Measurements from ENCODE around the gene HNRNPLL. TPM values are rescaled to one million over a fixed set of nuclear protein-coding genes. Genes with fewer than 3 reads are reported as not detected.

The HNRNPLL gene
- total RNA-seq, 1 experiment from 2014 or later, result 59.4 TPM

DNA sequence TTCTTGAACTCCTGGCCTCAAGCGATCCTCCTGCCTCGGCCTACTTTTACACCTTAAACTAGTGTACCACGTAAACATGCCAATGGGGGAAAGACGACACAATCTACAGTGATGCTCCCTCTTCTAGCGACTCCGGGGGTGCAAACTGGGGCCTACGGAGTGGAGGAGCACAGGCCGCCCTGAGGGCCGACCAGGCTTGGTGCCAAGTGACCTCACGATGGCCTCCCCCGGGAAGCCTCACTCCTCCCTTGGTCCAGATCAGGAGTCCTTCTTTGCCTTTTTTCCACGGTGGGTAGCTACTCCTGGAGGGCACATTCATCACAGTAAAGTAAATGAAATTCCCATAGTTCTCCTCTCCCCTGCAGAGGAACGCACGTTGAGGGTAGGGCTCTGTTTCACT is 73.5 kb downstream of the HNRNPLL start:
- Mint-ChIP-seq H3K9me3 (ENCODE audit: unreplicated experiment) (no peaks in the 10 kb centered on the region), H3K4me1 (ENCODE audit: low read depth, unreplicated experiment) (peaks cover 6% of the 10 kb centered on the region), H3K4me3 (ENCODE audit: unreplicated experiment) (no peak overlapping the region), H3K36me3 (ENCODE audit: insufficient read depth, unreplicated experiment) (no peaks in the 10 kb centered on the region), H3K27me3 (ENCODE audit: insufficient read depth, unreplicated experiment) (no peaks in the 10 kb centered on the region), H3K27ac (ENCODE audit: unreplicated experiment) (no peak overlapping the region)
- H3K36me3 ChIP-seq (ENCODE audit: control insufficient read depth, insufficient read depth, low read length), result no peaks in the 10 kb centered on the region
- H3K9me3 ChIP-seq, result no peaks in the 10 kb centered on the region
- H3K4me3 ChIP-seq (ENCODE audit: low read depth, low read length), result no peak overlapping the region
- POLR2A ChIA-PET, result no interaction called here
- BruUV-seq (replicated peaks), result no TSS peak
- intact Hi-C loops (cut with micrococcal nuclease; ENCODE audit: unreplicated experiment), result no loop called here
- TF ChIP-seq, protein P1, sequence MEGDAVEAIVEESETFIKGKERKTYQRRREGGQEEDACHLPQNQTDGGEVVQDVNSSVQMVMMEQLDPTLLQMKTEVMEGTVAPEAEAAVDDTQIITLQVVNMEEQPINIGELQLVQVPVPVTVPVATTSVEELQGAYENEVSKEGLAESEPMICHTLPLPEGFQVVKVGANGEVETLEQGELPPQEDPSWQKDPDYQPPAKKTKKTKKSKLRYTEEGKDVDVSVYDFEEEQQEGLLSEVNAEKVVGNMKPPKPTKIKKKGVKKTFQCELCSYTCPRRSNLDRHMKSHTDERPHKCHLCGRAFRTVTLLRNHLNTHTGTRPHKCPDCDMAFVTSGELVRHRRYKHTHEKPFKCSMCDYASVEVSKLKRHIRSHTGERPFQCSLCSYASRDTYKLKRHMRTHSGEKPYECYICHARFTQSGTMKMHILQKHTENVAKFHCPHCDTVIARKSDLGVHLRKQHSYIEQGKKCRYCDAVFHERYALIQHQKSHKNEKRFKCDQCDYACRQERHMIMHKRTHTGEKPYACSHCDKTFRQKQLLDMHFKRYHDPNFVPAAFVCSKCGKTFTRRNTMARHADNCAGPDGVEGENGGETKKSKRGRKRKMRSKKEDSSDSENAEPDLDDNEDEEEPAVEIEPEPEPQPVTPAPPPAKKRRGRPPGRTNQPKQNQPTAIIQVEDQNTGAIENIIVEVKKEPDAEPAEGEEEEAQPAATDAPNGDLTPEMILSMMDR (IDR thresholded peaks at IDR 0.05; ENCODE audit: insufficient read depth in 1 of 2, low read depth in 1 of 2, low read length in 1 of 2, severe bottlenecking in 1 of 2, unreplicated experiment in 1 of 2), result no peak
- no peaks in the 10 kb centered on the region for H3K27me3 ChIP-seq (replicated peaks; ENCODE audit: control insufficient read depth, insufficient read depth, low read length)
- no peak for DNase-seq
- CTCF ChIA-PET, result interaction anchor here (0.6 kb wide), 1 partner anchor 185 kb away, joined by 3 read pairs; no protein-coding TSS in a partner anchor
- H3K4me1 ChIP-seq, result no peaks in the 10 kb centered on the region

GRCh38 chr2:38528534-38528933 is 74.2 kb downstream of the HNRNPLL start:
- no peaks in the 10 kb centered on the region for H3K27me3 Mint-ChIP-seq (ENCODE audit: insufficient read depth, unreplicated experiment)
- BruUV-seq (replicated peaks), result no TSS peak
- Histone ChIP-seq H3K4me1 (no peaks in the 10 kb centered on the region), H3K9me3 (no peaks in the 10 kb centered on the region), H3K36me3 (ENCODE audit: control insufficient read depth, insufficient read depth, low read length) (no peaks in the 10 kb centered on the region), H3K27me3 (replicated peaks; ENCODE audit: control insufficient read depth, insufficient read depth, low read length) (no peaks in the 10 kb centered on the region), H3K4me3 (ENCODE audit: low read depth, low read length) (no peak overlapping the region)
- no peak for DNase-seq
- intact Hi-C loops (cut with micrococcal nuclease; ENCODE audit: unreplicated experiment), result no loop called here
- H3K9me3 Mint-ChIP-seq (ENCODE audit: unreplicated experiment), result no peaks in the 10 kb centered on the region
- TF ChIP-seq, protein P1 (IDR thresholded peaks at IDR 0.05; ENCODE audit: insufficient read depth in 1 of 2, low read depth in 1 of 2, low read length in 1 of 2, severe bottlenecking in 1 of 2, unreplicated experiment in 1 of 2), result no peak
- no peaks in the 10 kb centered on the region for H3K36me3 Mint-ChIP-seq (ENCODE audit: insufficient read depth, unreplicated experiment)
- ChIA-PET CTCF (interaction anchor here (0.6 kb wide), 1 partner anchor 185 kb away, joined by 3 read pairs; no protein-coding TSS in a partner anchor), POLR2A (no interaction called here)
- no peak overlapping the region for H3K27ac Mint-ChIP-seq (ENCODE audit: unreplicated experiment)
- H3K4me1 Mint-ChIP-seq (ENCODE audit: low read depth, unreplicated experiment), result peaks cover 6% of the 10 kb centered on the region
- H3K4me3 Mint-ChIP-seq (ENCODE audit: unreplicated experiment), result no peak overlapping the region

GRCh38 chr2:38528008-38528442 is 74.7 kb downstream of the HNRNPLL start:
- Mint-ChIP-seq H3K9me3 (ENCODE audit: unreplicated experiment) (no peaks in the 10 kb centered on the region), H3K27ac (ENCODE audit: unreplicated experiment) (no peak overlapping the region), H3K4me1 (ENCODE audit: low read depth, unreplicated experiment) (peaks cover 6% of the 10 kb centered on the region), H3K27me3 (ENCODE audit: insufficient read depth, unreplicated experiment) (no peaks in the 10 kb centered on the region), H3K36me3 (ENCODE audit: insufficient read depth, unreplicated experiment) (no peaks in the 10 kb centered on the region), H3K4me3 (ENCODE audit: unreplicated experiment) (no peak overlapping the region)
- ChIA-PET CTCF (no interaction called here), POLR2A (no interaction called here)
- TF ChIP-seq, protein P1 (IDR thresholded peaks at IDR 0.05; ENCODE audit: insufficient read depth in 1 of 2, low read depth in 1 of 2, low read length in 1 of 2, severe bottlenecking in 1 of 2, unreplicated experiment in 1 of 2), result no peak
- H3K4me1 ChIP-seq, result no peaks in the 10 kb centered on the region
- H3K9me3 ChIP-seq, result no peaks in the 10 kb centered on the region
- no peak overlapping the region for H3K4me3 ChIP-seq (ENCODE audit: low read depth, low read length)
- intact Hi-C loops (cut with micrococcal nuclease; ENCODE audit: unreplicated experiment), result no loop called here
- BruUV-seq (replicated peaks), result no TSS peak
- no peaks in the 10 kb centered on the region for H3K36me3 ChIP-seq (ENCODE audit: control insufficient read depth, insufficient read depth, low read length)
- DNase-seq, result no peak
- no peaks in the 10 kb centered on the region for H3K27me3 ChIP-seq (replicated peaks; ENCODE audit: control insufficient read depth, insufficient read depth, low read length)

Measured in Caco-2 (cell line).